ENCODE data around the gene ASTL. TPM values are rescaled to one million over a fixed set of nuclear protein-coding genes. Genes with fewer than 3 reads are reported as not detected.

Gene ASTL
- total RNA-seq, 1 experiment from 2014 or later, result 0.34 TPM

DNA sequence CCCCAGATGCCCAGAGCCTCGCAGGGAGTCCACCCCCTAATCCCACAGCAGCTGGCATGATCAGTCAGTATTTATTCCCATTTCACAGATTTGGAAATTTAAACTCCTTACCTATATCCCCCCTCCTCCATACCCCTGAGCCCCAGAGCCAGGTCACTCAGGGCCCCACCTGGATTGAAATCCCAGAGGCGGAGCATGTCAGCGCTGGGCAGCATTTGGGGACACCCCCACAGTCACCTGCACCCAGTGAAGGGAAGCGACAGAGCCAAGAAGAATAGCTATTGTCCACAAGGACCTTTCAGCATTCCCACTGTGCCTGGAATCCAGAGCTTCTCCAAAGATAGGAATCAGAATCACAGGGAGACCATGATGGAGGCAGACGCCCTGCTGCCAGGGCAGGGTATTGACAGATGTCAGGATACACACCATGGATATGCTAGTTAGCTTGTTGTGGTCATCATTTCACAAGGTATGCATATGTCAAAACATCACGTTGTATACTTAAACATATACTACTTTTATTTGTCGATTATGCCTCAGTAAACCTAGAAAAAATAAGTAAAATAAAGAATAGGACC lies 968 bp upstream of the ASTL start:
- H3K27me3 ChIP-seq (ENCODE audit: insufficient read depth, low read length), result no peaks in the 10 kb centered on the region
- BruUV-seq (replicated peaks), result no TSS peak
- no peak overlapping the region; the same call in 1 of the 2 replicates for H3K27ac ChIP-seq (ENCODE audit: low read depth, low read length)
- H3K9me3 ChIP-seq (ENCODE audit: control insufficient read depth in 1 of 2, insufficient read depth in 1 of 2, low read depth in 1 of 2, low read length in 2 of 2), result no peaks in the 10 kb centered on the region
- POLR2A ChIA-PET, result interaction anchor here (1.1 kb wide), 1 partner anchor 69 kb away, joined by 3 read pairs; the partner anchor contains the start of gene STARD7
- peaks cover 7 to 27% of the 10 kb centered on the region in 2 experiments for H3K4me1 ChIP-seq (ENCODE audit: control insufficient read depth in 1 of 2, insufficient read depth in 2 of 2, low read length in 2 of 2)
- H3K36me3 ChIP-seq (ENCODE audit: control insufficient read depth in 1 of 2, insufficient read depth in 2 of 2, low read length in 2 of 2), result peaks cover 4 to 15% of the 10 kb centered on the region in 2 experiments; a peak in 2 of 4 replicates
- H3K4me3 ChIP-seq (replicated peaks in 1 of 2; ENCODE audit: low read depth in 1 of 2, low read length in 2 of 2), result no peak overlapping the region
- CTCF ChIA-PET, result interaction anchor here (1.2 to 2.3 kb wide), 9 partner anchors 10 to 370 kb away, joined by 3 to 58 read pairs (median 5); partner anchors contain the start of genes ADRA2B and STARD7
- intact Hi-C loops (cut with micrococcal nuclease), result loop anchor here (2.0 kb wide), 1 partner anchor 128 kb away; the partner anchor contains the start of gene CIAO1
- peaks cover 14% of the 10 kb centered on the region for H3K79me2 ChIP-seq (ENCODE audit: insufficient read depth, low read length)
- no peak overlapping the region for H3K9ac ChIP-seq (ENCODE audit: low read length)
- peak overlapping the region; percentile 40; the same call in 1 of the 2 replicates for H3K4me2 ChIP-seq (ENCODE audit: low read length)
- RAD21 ChIA-PET (ENCODE audit: low non-redundant PET in 1 of 2, low total read pairs in 2 of 2, uncharacterized antibody in 2 of 2, unreplicated experiment in 2 of 2), result interaction anchor here (0.9 to 2.2 kb wide), 3 partner anchors 35 to 121 kb away, joined by 3 to 16 read pairs (median 12); no protein-coding TSS in a partner anchor
- no peak overlapping the region for H2AFZ ChIP-seq (ENCODE audit: low read depth, low read length, poor library complexity, severe bottlenecking)
- DNase-seq (ENCODE audit: low read depth, low spot score) (no peak), ATAC-seq (no peak)
- no peaks in the 10 kb centered on the region for H4K20me1 ChIP-seq (ENCODE audit: insufficient read depth)
- no peaks in the 10 kb centered on the region for H3K9me2 ChIP-seq (ENCODE audit: insufficient read depth)
- TF ChIP-seq ELF1 (IDR thresholded peaks at IDR 0.05; ENCODE audit: borderline replicate concordance, low read depth), result no peak
- no peak for TF ChIP-seq CEBPB (IDR thresholded peaks at IDR 0.05; ENCODE audit: low read depth)
- TF ChIP-seq POLR2A (IDR thresholded peaks at IDR 0.05; ENCODE audit: borderline replicate concordance, extremely low read depth, insufficient read depth, insufficient read length), result no peak
- TF ChIP-seq EZH2 (IDR thresholded peaks at IDR 0.05), result no peak
- TF ChIP-seq, protein P1, sequence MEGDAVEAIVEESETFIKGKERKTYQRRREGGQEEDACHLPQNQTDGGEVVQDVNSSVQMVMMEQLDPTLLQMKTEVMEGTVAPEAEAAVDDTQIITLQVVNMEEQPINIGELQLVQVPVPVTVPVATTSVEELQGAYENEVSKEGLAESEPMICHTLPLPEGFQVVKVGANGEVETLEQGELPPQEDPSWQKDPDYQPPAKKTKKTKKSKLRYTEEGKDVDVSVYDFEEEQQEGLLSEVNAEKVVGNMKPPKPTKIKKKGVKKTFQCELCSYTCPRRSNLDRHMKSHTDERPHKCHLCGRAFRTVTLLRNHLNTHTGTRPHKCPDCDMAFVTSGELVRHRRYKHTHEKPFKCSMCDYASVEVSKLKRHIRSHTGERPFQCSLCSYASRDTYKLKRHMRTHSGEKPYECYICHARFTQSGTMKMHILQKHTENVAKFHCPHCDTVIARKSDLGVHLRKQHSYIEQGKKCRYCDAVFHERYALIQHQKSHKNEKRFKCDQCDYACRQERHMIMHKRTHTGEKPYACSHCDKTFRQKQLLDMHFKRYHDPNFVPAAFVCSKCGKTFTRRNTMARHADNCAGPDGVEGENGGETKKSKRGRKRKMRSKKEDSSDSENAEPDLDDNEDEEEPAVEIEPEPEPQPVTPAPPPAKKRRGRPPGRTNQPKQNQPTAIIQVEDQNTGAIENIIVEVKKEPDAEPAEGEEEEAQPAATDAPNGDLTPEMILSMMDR (IDR thresholded peaks at IDR 0.05 in 2 of 3, conservative IDR thresholded peaks at IDR 0.05 in 1 of 3; ENCODE audit: borderline replicate concordance in 1 of 3, insufficient read depth in 1 of 3, low read depth in 2 of 3, low read length in 2 of 3), result no peak
- TF ChIP-seq SRF (IDR thresholded peaks at IDR 0.05; ENCODE audit: low read depth), result no peak
- no peak for TF ChIP-seq EGR1 (IDR thresholded peaks at IDR 0.05; ENCODE audit: low read depth)
- no peak for TF ChIP-seq RAD21 (IDR thresholded peaks at IDR 0.05; ENCODE audit: low read depth)
- no peak for TF ChIP-seq POLR2AphosphoS5 (IDR thresholded peaks at IDR 0.05; ENCODE audit: low read depth, low read length)
- TF ChIP-seq, protein P2, sequence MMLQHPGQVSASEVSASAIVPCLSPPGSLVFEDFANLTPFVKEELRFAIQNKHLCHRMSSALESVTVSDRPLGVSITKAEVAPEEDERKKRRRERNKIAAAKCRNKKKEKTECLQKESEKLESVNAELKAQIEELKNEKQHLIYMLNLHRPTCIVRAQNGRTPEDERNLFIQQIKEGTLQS (IDR thresholded peaks at IDR 0.05), result no peak
- TF ChIP-seq, protein P3, sequence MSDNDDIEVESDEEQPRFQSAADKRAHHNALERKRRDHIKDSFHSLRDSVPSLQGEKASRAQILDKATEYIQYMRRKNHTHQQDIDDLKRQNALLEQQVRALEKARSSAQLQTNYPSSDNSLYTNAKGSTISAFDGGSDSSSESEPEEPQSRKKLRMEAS (IDR thresholded peaks at IDR 0.05), result no peak
- no peak for TF ChIP-seq ZFX (IDR thresholded peaks at IDR 0.05)
- no peak for TF ChIP-seq SP1 (IDR thresholded peaks at IDR 0.05; ENCODE audit: low read depth)
